NCI-H2029 treated with DMSO at 0.1 percent for 48 hours (cell line): ENCODE results near the gene CD14.
A peak's percentile ranks its signal among the peaks of the same experiment; 100 is the strongest.
"Not testable (repeated sequence)": the region's sequence is repeated elsewhere in the genome, so short reads cannot be mapped to it uniquely, and the experiment has no call there.

ENCODE experiments used
- DNase-seq: peaks from one replicate; lab custom pipeline; 2025; lab: John Stamatoyannopoulos, UW

CD14 gene

DNA sequence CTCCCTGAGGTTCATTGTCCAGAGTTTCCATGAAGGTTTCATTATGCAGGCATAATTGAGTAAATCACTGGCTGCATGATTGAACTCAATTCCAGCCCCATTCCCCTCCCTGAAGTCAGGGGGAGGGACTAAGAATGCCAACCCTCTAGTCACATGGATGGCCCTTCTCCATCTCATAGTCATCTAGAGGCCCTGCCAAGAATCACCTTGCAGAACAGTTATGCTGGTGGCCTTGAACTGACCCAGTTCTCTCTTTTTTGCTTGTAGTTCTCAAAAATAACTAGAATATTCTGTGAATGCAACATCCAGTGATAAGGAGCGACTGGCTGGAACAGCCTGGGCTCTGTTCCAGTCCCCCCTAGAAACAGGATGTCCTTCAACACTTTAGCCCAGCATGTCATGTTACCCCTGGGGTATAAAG lies 36.6 kb downstream of the CD14 start:
- DNase-seq, result no peak

DNA sequence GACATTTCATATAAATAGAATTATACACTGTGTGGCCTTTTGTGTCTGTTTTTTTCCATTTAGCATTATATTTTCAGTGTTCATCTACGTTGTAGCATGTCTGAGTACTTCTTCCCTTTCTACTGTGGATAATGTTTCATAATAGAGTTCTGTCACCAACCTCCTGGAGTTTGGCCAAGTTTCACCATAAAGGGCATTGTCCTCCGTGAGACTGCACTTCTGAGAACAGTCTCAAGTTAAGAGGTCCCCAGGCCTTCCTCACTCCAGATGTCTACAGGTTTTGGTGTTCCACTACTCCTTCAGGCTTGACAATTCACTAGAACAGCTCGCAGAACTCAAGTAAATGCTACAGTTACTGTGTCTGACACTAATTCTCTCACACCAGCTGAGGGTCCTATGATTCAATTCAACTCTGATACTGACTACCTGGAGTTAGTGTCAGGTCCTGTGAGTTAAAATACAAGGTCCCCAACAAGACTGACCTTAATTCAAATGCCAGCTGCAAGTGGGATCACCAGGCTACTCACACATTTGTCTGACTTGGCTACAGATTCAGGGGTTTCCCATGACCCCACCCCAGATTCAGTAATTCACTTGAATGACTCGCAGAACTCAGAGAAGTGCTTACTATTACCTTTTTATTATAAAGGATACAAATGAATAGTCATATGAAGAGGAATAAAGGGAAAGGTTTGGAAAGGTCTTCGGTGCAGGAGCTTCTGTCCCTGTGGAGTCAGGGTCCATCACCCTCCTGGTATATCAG lies 37.3 kb downstream of the CD14 start:
- DNase-seq, result peak; percentile 19

DNA sequence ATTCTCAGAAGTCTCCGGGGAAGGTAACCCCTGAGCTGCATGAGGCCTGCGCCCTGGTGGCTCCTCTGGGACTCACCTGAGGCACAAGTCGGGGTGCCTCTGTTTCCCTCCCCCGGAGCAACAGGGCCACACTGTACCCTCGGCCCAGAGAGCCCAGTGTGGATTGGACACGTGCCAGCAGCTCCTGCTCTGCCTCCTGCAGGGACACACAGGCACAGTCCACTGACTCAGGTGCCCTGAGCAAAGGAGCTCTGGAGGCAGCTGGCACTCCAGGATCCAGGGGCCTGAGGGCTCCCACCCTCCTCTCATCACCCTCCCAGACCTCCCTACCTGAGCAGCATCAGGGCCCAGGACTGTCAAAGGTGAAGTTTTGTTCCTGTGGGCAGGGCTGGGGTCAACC lies 38.8 kb downstream of the CD14 start:
- no peak for DNase-seq

DNA sequence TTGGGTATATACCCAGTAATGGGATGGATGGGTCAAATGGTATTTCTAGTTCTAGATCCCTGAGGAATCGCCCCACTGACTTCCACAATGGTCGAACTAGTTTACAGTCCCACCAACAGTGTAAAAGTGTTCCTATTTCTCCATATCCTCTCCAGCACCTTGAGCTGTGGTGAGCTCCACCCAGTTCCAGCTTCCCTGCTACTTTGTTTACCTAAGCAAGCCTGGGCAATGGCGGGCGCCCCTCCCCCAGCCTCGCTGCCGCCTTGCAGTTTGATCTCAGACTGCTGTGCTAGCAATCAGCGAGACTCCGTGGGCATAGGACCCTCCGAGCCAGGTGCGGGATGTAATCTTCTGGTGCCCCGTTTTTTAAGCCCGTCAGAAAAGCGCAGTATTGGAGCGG lies 39.9 kb downstream of the CD14 start:
- DNase-seq, result not testable (repeated sequence)

DNA sequence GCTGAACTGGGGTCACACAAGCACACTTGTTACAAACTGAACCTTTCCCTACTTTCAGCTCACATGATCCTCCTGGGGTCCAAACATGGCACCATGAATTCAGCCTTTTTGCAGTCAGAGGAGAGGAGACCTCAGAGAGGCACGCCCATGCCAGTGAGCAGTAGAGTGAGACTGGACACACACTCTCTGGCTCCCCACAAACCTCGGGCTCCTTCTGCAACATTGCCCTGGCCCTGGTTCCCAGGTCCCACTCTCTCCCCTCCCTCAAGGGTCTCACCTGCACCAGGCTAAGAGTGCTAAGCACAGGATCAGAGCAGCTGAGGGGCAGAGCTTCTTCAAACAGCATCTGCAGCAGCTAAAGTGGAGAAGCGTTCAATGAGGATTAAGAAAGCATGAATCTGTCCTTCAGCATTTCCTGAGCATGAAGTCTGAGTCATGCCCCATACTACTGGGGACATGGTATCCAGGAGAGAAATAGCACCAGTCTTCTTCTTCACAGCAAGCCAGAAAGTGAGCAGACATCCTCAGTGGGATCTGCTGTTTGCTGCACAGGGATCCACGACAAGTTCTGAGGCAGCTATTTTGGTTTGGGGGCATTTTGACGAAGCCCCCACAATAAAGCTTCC lies 41.1 kb downstream of the CD14 start:
- DNase-seq, result no peak

DNA sequence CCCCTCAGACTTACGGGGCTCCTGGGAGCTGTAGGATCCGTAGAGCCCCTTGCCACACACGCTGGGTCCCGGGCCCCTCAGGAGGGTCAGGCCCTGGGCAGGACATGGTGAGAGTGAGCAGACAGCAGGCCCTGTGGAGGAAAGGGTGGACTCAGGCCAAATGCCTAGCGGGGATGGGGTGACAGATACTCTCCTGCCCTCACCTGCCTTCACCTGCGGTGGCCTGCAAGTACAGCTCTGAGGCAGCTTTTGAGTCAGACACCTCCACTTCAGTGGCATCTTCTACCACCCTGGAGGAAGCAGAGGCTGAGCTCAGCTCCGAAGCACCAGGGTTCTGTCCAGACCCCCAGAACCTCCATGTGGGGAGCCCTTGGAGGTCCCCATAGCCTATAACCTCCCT lies 42.1 kb downstream of the CD14 start:
- DNase-seq, result no peak

DNA sequence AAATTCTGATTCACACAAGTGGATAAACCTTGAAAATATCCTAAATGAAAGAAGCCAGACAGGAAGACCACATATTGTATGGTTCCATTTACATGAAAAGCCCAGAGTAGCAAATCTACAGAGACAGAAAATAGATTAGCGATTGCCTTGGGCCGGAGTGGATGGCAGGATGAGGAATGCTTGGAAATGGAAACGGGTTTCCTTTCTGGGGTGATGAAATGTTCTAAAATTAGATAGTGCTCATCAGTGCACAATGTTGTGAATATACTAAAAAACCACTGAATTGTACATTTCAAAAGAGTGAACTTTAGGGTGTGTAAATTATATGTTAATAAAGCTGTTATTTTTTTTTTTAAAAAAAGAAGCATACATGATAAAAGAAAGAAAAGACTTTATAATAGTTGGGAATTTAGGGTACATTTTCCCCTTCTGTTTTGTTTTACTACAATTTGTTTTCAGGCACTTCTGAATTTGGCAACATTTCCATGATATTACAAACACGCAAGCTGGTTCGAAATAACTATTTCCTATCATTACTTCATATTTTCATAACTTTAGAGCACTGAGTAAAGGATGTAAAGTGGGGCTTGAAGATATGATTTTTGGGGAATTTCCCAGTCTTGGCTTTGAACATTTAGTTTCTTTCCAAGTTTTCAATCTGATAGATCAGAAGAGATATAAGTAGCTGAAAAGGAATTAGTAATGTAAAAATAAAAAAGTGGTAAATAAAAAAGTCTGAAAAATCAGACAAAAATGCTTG lies 44.5 kb downstream of the CD14 start:
- no peak for DNase-seq

DNA sequence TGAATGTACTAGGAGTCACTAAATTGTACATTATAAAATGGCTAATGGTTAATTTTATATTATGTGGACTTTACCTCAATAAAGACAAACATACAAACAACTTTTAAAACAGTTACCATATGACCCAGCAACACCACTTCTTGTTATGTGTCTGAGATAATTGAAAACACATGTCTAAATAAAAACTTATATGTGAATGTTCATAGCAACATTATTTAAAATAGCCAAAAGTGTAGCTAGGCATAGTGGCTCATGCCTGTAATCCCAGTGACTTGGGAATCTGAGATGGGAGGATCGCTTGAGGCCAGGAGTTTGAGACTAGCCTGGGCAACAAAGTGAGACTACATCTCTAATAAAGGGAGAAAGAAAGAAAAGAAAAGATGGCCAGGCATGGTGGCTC lies 45.5 kb downstream of the CD14 start:
- no peak for DNase-seq
